ENCODE data around the gene PDE7B. TPM values are rescaled to one million over a fixed set of nuclear protein-coding genes. Genes with fewer than 3 reads are reported as not detected.

Gene PDE7B
- total and polyA plus RNA-seq, 2 of the 8 experiments (the other 6 are each of a cell fraction or from before 2014, with no cell fraction given) = not detected

- no peak for TF ChIP-seq POLR2AphosphoS5 (IDR thresholded peaks at IDR 0.05; ENCODE audit: low read depth, low read length)
- TF ChIP-seq ZNF274 (IDR thresholded peaks at IDR 0.05; ENCODE audit: borderline replicate concordance, extremely low read depth, low read length) = no peak
Observed at GRCh38 chr6:136155191-136155590, 303.7 kb downstream of the PDE7B start (continued).

All from H1 (cell line).